ENCODE measurements around the gene TDRD12.

DNA sequence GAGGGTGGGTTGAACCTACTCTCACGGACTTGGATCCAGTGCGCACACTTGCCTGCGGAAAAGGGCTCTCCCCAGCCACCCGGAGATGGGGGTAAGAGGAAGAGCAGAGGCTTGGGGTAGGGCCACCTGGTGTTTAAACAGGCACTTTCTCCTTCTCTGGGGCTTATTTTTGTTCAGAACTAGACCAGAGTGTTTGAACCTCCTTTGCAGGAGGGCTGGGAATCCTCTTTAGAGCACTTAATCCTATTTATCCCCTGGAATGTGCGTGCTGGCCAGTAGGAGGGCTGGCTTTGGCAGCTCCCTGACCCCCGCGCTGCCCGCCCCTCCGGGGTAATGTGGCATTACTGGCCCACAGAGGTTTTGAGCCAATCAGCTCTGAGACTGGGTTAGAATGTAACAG lies 41.9 kb upstream of the TDRD12 start:
- TF ChIP-seq, protein P1, sequence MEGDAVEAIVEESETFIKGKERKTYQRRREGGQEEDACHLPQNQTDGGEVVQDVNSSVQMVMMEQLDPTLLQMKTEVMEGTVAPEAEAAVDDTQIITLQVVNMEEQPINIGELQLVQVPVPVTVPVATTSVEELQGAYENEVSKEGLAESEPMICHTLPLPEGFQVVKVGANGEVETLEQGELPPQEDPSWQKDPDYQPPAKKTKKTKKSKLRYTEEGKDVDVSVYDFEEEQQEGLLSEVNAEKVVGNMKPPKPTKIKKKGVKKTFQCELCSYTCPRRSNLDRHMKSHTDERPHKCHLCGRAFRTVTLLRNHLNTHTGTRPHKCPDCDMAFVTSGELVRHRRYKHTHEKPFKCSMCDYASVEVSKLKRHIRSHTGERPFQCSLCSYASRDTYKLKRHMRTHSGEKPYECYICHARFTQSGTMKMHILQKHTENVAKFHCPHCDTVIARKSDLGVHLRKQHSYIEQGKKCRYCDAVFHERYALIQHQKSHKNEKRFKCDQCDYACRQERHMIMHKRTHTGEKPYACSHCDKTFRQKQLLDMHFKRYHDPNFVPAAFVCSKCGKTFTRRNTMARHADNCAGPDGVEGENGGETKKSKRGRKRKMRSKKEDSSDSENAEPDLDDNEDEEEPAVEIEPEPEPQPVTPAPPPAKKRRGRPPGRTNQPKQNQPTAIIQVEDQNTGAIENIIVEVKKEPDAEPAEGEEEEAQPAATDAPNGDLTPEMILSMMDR (IDR thresholded peaks at IDR 0.05) = no peak
- no peak for TF ChIP-seq POLR2A (IDR thresholded peaks at IDR 0.05)

Data from lower leg skin (tissue), 3 donors.